Stimulated activated memory B cell treated with anti-CD40 and anti-IgM and Interleukin-4, amounts not matched to agents 10 μg/mL and 1 μg/mL and 100 μg/mL, for 72 hours (primary cell): Measurements from ENCODE around the gene PDGFD.

Experiments
- ATAC-seq: fragments of 150-1000 bp; cut with Tn5 transposase; 2 replicates; pipeline ENCODE4 v1.10.0; 2021
- H3K27ac Mint-ChIP-seq: one replicate; pipeline ENCODE4 v1.8.0; 2022; ENCODE audit warnings: mild to moderate bottlenecking, mixed read lengths
- H3K27me3 Mint-ChIP-seq: one replicate; pipeline ENCODE4 v1.8.0; 2022; ENCODE audit warnings: mixed read lengths
- H3K36me3 Mint-ChIP-seq: one replicate; pipeline ENCODE4 v1.8.0; 2022; ENCODE audit warnings: mixed read lengths
- H3K4me1 Mint-ChIP-seq: one replicate; pipeline ENCODE4 v1.8.0; 2022; ENCODE audit warnings: mixed read lengths
- H3K4me3 Mint-ChIP-seq: one replicate; pipeline ENCODE4 v1.8.0; 2022; ENCODE audit warnings: mild to moderate bottlenecking, moderate library complexity, mixed read lengths
- H3K9me3 Mint-ChIP-seq: one replicate; pipeline ENCODE4 v1.8.0; 2022; ENCODE audit warnings: mixed read lengths

Gene PDGFD

DNA sequence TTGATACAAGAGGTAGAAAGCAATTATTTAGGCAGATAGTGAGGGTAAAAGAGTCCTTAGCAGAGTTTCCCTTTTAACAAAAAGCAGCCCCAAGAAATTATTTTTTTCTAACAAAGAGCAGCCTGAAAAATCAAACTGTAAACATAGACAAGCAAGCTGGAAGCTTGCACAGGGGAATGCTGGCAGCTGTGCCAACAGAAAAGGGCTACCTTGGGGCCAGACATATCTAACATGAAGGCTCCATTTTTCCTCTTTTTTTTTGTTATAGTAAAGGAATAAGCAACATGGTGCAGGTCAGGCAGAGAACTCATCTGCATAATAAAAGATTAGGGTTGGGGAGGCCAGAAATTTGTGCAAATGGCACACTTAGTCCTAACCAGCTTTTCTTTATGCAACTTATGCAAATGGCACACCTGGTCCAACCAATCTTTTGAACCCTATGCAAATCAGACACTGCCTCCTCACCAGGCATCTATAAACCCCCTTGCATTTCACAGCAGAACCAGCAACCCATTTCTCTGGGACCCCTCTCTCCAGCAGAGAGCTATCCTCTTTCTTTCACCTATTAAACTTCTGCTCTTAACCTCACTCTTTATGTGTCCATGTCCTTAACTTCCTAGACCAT is 41.8 kb downstream of the PDGFD start:
- H3K27me3 Mint-ChIP-seq: no peaks in the 10 kb centered on the region
- peaks cover 1% of the 10 kb centered on the region for H3K9me3 Mint-ChIP-seq
- no peaks in the 10 kb centered on the region for H3K36me3 Mint-ChIP-seq
- no peak overlapping the region for H3K4me3 Mint-ChIP-seq
- no peaks in the 10 kb centered on the region for H3K4me1 Mint-ChIP-seq
- H3K27ac Mint-ChIP-seq: no peak overlapping the region
- ATAC-seq: no peak

GRCh38 chr11:104120493-104121137 is 43.3 kb downstream of the PDGFD start:
- H3K9me3 Mint-ChIP-seq: peaks cover 6% of the 10 kb centered on the region
- H3K27me3 Mint-ChIP-seq: no peaks in the 10 kb centered on the region
- no peaks in the 10 kb centered on the region for H3K36me3 Mint-ChIP-seq
- no peaks in the 10 kb centered on the region for H3K4me1 Mint-ChIP-seq
- H3K4me3 Mint-ChIP-seq: no peak overlapping the region
- H3K27ac Mint-ChIP-seq: no peak overlapping the region
- no peak for ATAC-seq

DNA sequence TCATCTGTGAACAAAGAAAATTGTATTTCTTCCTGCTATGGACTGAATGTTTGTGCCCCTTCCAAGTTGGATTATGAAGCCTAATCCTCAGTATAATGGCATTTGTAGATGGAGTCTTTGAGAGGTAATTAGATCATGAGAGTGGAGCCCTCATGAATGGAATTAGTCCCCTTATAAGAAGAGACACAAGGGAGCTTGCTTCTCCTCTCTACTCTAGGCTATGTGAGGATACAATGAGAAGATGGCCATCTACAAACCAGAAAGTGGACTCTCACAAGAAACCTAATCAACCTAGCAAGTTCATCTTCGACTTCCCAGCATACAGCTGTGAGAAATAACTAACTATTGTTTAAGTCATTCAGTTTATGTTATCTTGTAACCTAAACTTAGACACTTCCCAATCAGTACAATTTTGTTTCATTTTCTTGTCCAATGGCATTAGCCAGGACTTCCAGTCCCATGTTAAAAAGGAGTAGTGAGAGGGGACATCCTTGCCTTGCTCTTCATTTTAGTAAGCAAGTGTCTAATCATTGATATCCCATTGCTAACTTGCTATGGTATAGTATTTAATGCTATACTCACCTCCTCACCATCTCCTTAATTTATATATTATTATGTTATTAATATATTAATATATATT is 45.7 kb downstream of the PDGFD start:
- H3K36me3 Mint-ChIP-seq: no peaks in the 10 kb centered on the region
- H3K27ac Mint-ChIP-seq: no peak overlapping the region
- ATAC-seq: no peak
- no peaks in the 10 kb centered on the region for H3K27me3 Mint-ChIP-seq
- H3K4me3 Mint-ChIP-seq: no peak overlapping the region
- no peaks in the 10 kb centered on the region for H3K4me1 Mint-ChIP-seq
- peaks cover 9% of the 10 kb centered on the region for H3K9me3 Mint-ChIP-seq

DNA sequence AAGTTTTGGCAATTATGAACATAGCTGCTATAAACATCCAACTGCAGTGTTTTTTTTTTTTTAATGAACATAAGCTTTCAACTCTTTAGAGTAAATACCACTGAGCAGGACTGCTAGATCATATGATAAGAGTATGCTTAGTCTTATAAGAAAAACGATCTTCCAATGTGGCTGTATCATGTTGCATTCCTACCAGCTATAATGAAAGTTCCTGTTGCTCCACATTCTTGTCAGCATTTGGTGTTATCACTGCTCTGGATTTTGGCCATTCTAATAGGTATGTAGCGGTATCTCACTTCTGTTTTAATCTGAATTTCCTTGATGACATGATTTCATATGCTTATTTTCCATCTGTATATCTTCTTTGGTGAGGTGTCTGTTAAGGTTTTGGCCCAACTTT is 50.4 kb downstream of the PDGFD start:
- no peaks in the 10 kb centered on the region for H3K36me3 Mint-ChIP-seq
- H3K4me1 Mint-ChIP-seq: no peaks in the 10 kb centered on the region
- H3K27ac Mint-ChIP-seq: no peak overlapping the region
- peaks cover 9% of the 10 kb centered on the region for H3K9me3 Mint-ChIP-seq
- ATAC-seq: no peak
- no peaks in the 10 kb centered on the region for H3K27me3 Mint-ChIP-seq
- no peak overlapping the region for H3K4me3 Mint-ChIP-seq

DNA sequence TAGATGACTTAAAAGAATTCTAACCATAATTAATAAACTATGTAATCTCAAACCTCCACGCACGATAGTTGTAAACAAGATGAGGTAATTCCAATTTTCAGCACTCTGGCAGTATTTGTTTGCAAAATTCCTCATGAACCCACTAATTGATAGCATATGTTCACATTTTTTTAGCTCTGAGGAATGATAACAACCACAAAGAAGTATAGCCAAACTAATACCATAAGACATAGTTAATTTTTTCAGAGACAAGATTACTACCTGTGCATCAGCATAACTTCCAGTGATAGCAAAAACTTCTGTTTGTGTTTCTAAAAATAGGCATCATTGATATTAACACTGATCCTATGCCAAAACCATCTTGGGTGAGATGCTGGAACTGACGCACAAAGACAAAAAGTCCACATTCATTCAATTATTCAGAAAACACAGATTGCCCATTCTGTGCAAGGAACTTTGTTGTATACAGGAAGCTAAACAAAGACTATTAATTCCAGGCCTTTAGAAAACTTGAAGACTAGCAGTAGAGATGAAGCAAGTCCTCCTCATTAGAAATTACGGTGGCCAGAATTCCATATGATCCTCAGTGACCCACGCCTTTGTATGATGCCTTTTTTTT is 57.7 kb downstream of the PDGFD start:
- Mint-ChIP-seq H3K27ac (no peak overlapping the region), H3K36me3 (no peaks in the 10 kb centered on the region), H3K4me1 (no peaks in the 10 kb centered on the region), H3K27me3 (no peaks in the 10 kb centered on the region), H3K9me3 (no peaks in the 10 kb centered on the region), H3K4me3 (no peak overlapping the region)
- ATAC-seq: no peak

GRCh38 chr11:104105155-104105554 is 58.8 kb downstream of the PDGFD start:
- Mint-ChIP-seq H3K27ac (no peak overlapping the region), H3K9me3 (no peaks in the 10 kb centered on the region), H3K27me3 (no peaks in the 10 kb centered on the region), H3K4me1 (no peaks in the 10 kb centered on the region), H3K4me3 (no peak overlapping the region), H3K36me3 (no peaks in the 10 kb centered on the region)
- no peak for ATAC-seq

- Mint-ChIP-seq H3K9me3 (no peaks in the 10 kb centered on the region), H3K27me3 (no peaks in the 10 kb centered on the region), H3K4me1 (no peaks in the 10 kb centered on the region), H3K36me3 (no peaks in the 10 kb centered on the region), H3K27ac (no peak overlapping the region), H3K4me3 (no peak overlapping the region)
- ATAC-seq: no peak
These were observed 59.3 kb downstream of the PDGFD start for GRCh38 chr11:104104664-104105063.

- Mint-ChIP-seq H3K27me3 (no peaks in the 10 kb centered on the region), H3K4me3 (no peak overlapping the region), H3K9me3 (no peaks in the 10 kb centered on the region), H3K36me3 (no peaks in the 10 kb centered on the region), H3K27ac (no peak overlapping the region), H3K4me1 (no peaks in the 10 kb centered on the region)
- no peak for ATAC-seq
These were observed 59.7 kb downstream of the PDGFD start for GRCh38 chr11:104104201-104104600.

- Mint-ChIP-seq H3K4me3 (no peak overlapping the region), H3K4me1 (no peaks in the 10 kb centered on the region), H3K9me3 (no peaks in the 10 kb centered on the region), H3K27me3 (peaks cover 10% of the 10 kb centered on the region), H3K27ac (no peak overlapping the region), H3K36me3 (no peaks in the 10 kb centered on the region)
- ATAC-seq: no peak
These were observed 65.4 kb downstream of the PDGFD start for GRCh38 chr11:104098555-104098954.

- no peaks in the 10 kb centered on the region for H3K4me1 Mint-ChIP-seq
- no peaks in the 10 kb centered on the region for H3K36me3 Mint-ChIP-seq
- H3K4me3 Mint-ChIP-seq: no peak overlapping the region
- H3K27me3 Mint-ChIP-seq: peaks cover 10% of the 10 kb centered on the region
- no peak overlapping the region for H3K27ac Mint-ChIP-seq
- no peaks in the 10 kb centered on the region for H3K9me3 Mint-ChIP-seq
- ATAC-seq: no peak
These were observed 65.8 kb downstream of the PDGFD start for GRCh38 chr11:104098132-104098531.

GRCh38 chr11:104096900-104097299 is 67.0 kb downstream of the PDGFD start:
- no peaks in the 10 kb centered on the region for H3K9me3 Mint-ChIP-seq
- no peak for ATAC-seq
- H3K27me3 Mint-ChIP-seq: peaks cover 10% of the 10 kb centered on the region
- H3K4me3 Mint-ChIP-seq: no peak overlapping the region
- no peaks in the 10 kb centered on the region for H3K4me1 Mint-ChIP-seq
- no peaks in the 10 kb centered on the region for H3K36me3 Mint-ChIP-seq
- no peak overlapping the region for H3K27ac Mint-ChIP-seq

- ATAC-seq: no peak
- H3K36me3 Mint-ChIP-seq: no peaks in the 10 kb centered on the region
- no peaks in the 10 kb centered on the region for H3K4me1 Mint-ChIP-seq
- no peak overlapping the region for H3K27ac Mint-ChIP-seq
- H3K27me3 Mint-ChIP-seq: peaks cover 10% of the 10 kb centered on the region
- no peaks in the 10 kb centered on the region for H3K9me3 Mint-ChIP-seq
- H3K4me3 Mint-ChIP-seq: no peak overlapping the region
These were observed 68.2 kb downstream of the PDGFD start for GRCh38 chr11:104095791-104096190.

DNA sequence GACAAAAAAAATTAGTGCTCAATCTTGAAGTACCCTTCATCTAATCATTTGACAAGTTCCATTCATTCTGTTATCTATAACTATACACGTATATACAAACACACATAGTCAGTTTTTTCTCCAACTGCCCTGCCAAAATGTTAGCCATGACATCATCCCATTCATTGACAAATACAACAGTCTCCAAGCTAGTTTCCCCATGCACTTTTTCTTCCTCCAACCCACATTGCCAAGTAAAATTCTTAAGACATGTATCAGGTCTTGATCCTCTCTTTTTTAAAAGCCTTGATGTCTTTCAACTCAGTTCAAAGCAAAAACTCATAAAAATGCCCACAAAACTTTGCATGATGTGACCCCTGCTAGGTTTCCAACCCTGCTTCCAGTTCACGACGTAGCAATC is 69.4 kb downstream of the PDGFD start:
- Mint-ChIP-seq H3K27me3 (peaks cover 10% of the 10 kb centered on the region), H3K9me3 (no peaks in the 10 kb centered on the region), H3K27ac (no peak overlapping the region), H3K4me1 (no peaks in the 10 kb centered on the region), H3K4me3 (no peak overlapping the region), H3K36me3 (no peaks in the 10 kb centered on the region)
- no peak for ATAC-seq

DNA sequence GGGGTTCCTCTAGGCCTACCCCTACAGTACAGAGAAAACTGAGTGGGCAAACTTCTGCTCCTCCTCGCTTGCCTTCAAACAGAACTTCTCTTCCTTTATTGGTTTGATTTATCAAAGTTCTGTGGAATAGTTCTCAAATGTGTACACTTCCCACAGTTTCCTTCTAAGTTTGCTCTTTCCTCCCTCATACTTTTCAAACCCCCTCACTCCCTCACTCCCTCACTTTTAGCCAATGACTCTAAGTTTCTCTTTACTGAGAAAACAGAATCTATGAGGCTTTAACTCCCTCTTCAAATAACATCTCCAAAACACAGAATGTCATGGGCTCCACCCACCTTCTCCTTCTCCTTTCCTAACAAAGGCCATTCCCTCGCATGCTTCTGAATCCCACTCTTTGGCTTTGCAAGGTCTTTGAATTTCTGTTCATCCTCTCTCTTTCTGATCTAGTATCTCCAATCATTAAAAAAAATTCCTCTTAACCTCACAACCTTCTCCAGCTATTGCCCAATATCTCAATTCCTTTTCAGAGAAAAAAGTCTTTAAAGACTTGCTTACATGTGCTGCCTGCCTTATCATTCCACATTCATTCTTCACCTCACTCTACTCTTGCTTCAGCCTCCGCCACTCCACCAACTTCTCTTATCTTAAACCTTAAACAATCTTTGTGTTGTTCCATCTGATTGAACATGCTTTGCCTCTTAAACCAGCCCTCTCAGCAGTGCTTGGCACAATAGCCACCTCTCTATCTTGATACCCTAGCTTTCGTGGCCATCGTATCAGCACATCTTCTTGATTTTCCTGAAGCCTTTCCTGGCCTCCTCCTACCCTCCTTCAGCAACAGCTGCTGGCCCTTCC is 70.3 kb downstream of the PDGFD start:
- no peak overlapping the region for H3K27ac Mint-ChIP-seq
- H3K4me1 Mint-ChIP-seq: no peaks in the 10 kb centered on the region
- H3K9me3 Mint-ChIP-seq: no peaks in the 10 kb centered on the region
- ATAC-seq: no peak
- no peaks in the 10 kb centered on the region for H3K36me3 Mint-ChIP-seq
- peaks cover 10% of the 10 kb centered on the region for H3K27me3 Mint-ChIP-seq
- H3K4me3 Mint-ChIP-seq: no peak overlapping the region

DNA sequence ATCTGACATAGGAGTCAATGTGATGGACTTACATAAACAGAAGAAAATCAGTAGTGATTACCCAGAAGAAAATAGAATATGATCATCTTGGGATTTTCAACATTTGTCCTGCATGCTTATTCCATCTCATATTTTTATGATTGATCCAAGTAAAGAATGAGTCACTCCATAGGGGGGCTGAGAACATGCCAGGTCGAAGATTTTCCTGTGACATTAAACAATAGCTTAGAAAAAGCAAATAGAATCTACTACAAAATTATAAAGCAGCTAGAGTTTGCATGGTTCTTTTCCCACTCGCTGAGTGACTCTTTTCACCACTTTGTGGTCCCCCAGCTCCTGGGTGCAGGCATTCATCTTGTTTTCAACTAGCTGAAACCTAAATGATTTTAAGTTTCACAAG is 71.2 kb downstream of the PDGFD start:
- no peak for ATAC-seq
- H3K27ac Mint-ChIP-seq: no peak overlapping the region
- H3K4me3 Mint-ChIP-seq: no peak overlapping the region
- no peaks in the 10 kb centered on the region for H3K4me1 Mint-ChIP-seq
- H3K36me3 Mint-ChIP-seq: no peaks in the 10 kb centered on the region
- peaks cover 10% of the 10 kb centered on the region for H3K27me3 Mint-ChIP-seq
- H3K9me3 Mint-ChIP-seq: no peaks in the 10 kb centered on the region
